HFFc6 (cell line): Measurements from ENCODE around the gene ITSN1. TPM values are rescaled to one million over a fixed set of nuclear protein-coding genes. Genes with fewer than 3 reads are reported as not detected.

Experiments used
- DNase-seq: peaks from one replicate; pipeline ENCODE4 v3.0.0-alpha.2; 2018
- H3K27ac Mint-ChIP-seq: 2 replicates; pipeline ENCODE4 v1.8.0; 2020; ENCODE audit warnings: mild to moderate bottlenecking, mixed read lengths
- H3K27me3 Mint-ChIP-seq: 2 replicates; pipeline ENCODE4 v1.8.0; 2021; ENCODE audit warnings: mild to moderate bottlenecking, moderate library complexity, mixed read lengths; ENCODE audit not compliant: insufficient read depth
- H3K36me3 Mint-ChIP-seq: 2 replicates; pipeline ENCODE4 v1.8.0; 2021; ENCODE audit warnings: low read depth, mixed read lengths
- H3K4me1 Mint-ChIP-seq: 2 replicates; pipeline ENCODE4 v1.8.0; 2020; ENCODE audit warnings: low read depth, mixed read lengths
- H3K4me3 Mint-ChIP-seq: 2 replicates; pipeline ENCODE4 v1.8.0; 2020; ENCODE audit warnings: mild to moderate bottlenecking, moderate library complexity, mixed read lengths
- H3K9me3 Mint-ChIP-seq: 2 replicates; pipeline ENCODE4 v1.8.0; 2020; ENCODE audit warnings: mild to moderate bottlenecking, mixed read lengths
- total RNA-seq, 6 experiments: library from RNA; stranded (reverse); fragmentation: NEBNext Ultra II Directional; extraction: Animal tissue kit (Norgen Biotek cat#: 25700); gene quantifications; 2 replicates in 1 of 6; 3 replicates in 5 of 6; pipeline ENCODE4 v1.2.3, GENCODE V29; 2021
- TF ChIP-seq, protein P1 (sequence below): fragments of 200-600 bp; sonication (generic); IDR thresholded peaks from 2 replicates; pipeline ENCODE4 v1.5.0; 2021; ENCODE audit warnings: antibody characterized with exemption, mild to moderate bottlenecking

ITSN1 gene
- total RNA-seq, 6 experiments from 2014 or later = 47.7 to 54.8 (median 54.0) TPM

DNA sequence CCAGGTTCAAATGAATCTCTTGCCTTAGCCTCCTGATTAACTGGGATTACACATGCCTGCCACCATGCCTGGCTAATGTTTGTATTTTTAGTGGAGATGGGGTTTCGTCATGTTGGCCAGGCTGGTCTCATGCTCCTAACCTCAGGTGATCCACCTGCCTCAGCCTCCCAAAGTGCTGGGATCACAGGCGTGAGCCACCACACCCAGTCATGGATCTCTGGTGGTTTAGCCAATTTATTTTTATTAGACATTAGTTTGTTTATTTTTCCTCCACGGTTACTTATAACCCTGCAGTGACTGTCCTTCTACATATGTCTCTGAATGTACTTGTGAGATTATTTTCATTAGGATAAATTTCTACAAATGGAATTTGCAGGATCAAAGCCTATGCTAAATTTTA, 5.3 kb downstream of the ITSN1 start:
- H3K9me3 Mint-ChIP-seq = no peaks in the 10 kb centered on the region
- H3K4me3 Mint-ChIP-seq = no peak overlapping the region
- no peaks in the 10 kb centered on the region; the same call in 1 of the 2 replicates for H3K27me3 Mint-ChIP-seq
- TF ChIP-seq, protein P1, sequence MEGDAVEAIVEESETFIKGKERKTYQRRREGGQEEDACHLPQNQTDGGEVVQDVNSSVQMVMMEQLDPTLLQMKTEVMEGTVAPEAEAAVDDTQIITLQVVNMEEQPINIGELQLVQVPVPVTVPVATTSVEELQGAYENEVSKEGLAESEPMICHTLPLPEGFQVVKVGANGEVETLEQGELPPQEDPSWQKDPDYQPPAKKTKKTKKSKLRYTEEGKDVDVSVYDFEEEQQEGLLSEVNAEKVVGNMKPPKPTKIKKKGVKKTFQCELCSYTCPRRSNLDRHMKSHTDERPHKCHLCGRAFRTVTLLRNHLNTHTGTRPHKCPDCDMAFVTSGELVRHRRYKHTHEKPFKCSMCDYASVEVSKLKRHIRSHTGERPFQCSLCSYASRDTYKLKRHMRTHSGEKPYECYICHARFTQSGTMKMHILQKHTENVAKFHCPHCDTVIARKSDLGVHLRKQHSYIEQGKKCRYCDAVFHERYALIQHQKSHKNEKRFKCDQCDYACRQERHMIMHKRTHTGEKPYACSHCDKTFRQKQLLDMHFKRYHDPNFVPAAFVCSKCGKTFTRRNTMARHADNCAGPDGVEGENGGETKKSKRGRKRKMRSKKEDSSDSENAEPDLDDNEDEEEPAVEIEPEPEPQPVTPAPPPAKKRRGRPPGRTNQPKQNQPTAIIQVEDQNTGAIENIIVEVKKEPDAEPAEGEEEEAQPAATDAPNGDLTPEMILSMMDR = no peak
- no peak for DNase-seq
- H3K4me1 Mint-ChIP-seq = peaks cover 66% of the 10 kb centered on the region
- no peak overlapping the region for H3K27ac Mint-ChIP-seq
- H3K36me3 Mint-ChIP-seq = no peaks in the 10 kb centered on the region; the same call in 1 of the 2 replicates

DNA sequence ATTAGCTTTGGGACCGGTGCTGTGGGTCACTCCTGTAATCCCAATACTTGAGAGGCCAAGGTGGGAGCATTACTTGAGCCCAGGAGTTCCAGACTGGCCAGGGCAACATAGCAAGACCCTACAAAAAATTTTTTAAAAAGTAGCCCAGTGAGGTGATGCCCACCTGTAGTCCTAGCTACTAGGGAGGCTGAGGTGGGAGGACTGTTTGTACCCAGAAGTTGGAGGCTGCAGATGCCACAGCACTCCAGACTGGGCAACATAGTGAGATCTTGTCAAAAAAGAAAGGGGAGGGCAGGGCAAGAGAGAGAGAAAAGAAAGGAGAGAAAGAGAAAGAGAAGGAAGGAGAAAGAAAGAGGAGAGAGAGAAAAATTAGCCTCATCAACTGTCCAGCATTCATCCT, 6.3 kb downstream of the ITSN1 start:
- Mint-ChIP-seq H3K9me3 (no peaks in the 10 kb centered on the region), H3K4me1 (peaks cover 66% of the 10 kb centered on the region), H3K27me3 (no peaks in the 10 kb centered on the region; the same call in 1 of the 2 replicates), H3K27ac (peak overlapping the region; percentile 47; the same call in 1 of the 2 replicates), H3K36me3 (peaks cover under 1% of the 10 kb centered on the region), H3K4me3 (no peak overlapping the region)
- TF ChIP-seq, protein P1 = no peak
- no peak for DNase-seq

DNA sequence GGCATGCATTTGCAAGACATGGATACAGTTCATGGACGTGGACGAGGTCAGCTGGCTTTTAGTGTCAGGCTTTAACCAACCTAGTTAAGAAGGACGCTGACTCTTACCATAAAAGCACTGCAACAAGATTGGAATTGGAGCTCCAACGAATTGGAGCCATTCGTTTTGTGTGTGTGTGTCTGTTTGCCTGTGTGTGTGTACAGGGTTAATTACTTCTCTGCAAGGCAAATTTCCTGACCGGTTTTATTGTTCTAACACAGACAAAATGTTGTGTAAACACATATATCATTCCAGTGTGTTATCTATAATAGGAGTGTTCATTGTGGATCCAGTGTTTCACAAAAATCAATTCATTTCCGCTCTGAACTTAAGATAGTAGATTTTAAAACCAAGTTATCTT, 7.9 kb downstream of the ITSN1 start:
- TF ChIP-seq, protein P1 = no peak
- no peak for DNase-seq
- Mint-ChIP-seq H3K27me3 (peaks cover 1% of the 10 kb centered on the region; the same call in 1 of the 2 replicates), H3K4me1 (peaks cover 65% of the 10 kb centered on the region), H3K36me3 (peaks cover 17% of the 10 kb centered on the region), H3K9me3 (no peaks in the 10 kb centered on the region), H3K27ac (no peak overlapping the region), H3K4me3 (no peak overlapping the region)

DNA sequence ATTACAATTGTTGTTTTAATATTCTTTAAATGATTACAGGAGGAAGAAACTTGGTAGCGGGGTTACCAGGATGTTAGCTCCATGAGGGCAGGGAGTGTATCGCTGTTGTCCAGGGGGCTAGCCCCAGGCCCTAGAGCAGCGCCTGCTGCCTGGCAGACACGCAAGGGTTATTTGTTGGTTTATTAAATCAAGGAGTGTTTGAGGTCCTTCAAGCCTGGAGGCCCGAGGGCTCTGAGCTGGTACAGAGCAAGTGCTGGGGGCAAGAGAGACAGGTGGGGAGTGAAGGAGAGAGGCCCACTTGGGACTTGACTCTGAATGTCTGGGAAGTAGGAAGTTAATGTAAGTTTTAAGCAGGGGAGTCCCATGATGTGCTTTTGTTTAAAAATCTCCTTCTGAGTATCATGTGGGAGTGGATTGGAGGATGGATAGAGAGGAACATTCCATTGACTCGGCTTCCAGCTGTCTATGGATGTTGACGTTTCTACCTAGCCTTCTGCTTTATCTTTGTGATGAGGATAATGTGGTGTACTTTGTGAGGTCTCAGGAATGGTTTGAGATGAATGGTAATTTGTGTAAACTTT, 8.7 kb downstream of the ITSN1 start:
- peak overlapping the region; percentile 11 for H3K27ac Mint-ChIP-seq

DNA sequence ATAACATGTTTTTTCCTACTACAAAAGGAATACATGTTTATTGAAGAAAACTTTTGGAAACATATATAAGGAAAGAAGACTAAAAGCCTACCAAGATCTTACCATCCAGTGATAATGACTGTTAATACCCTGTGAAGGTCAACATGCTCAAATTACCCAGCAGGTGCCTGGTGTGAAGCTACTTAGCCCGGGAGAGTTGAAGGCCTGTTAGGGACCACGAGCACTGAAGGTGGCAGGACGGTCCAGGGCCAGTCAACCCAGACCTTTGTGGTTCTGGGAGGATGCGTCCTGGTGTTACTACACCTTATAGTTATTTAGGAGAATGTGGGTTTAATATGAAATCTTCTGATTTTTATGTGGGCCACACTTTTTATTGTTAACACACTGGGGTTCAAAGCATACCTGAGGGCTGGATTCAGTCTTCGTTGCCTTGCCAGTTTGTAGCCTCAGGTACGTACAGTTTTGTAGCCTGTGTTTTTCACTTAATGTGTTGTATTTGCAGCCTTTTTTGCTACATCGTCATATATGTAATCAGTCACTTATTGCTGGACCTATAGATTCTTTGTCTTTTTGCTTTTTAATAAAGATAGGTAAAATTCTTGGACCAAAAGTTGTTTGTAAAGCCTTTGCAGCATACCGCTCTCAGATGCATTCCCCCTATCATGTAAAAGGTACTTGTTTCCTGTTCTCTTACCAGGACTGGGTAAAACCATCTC, 9.8 kb downstream of the ITSN1 start:
- no peak overlapping the region for H3K4me3 Mint-ChIP-seq
- H3K36me3 Mint-ChIP-seq = peaks cover 27% of the 10 kb centered on the region
- H3K27me3 Mint-ChIP-seq = peaks cover 1% of the 10 kb centered on the region
- H3K4me1 Mint-ChIP-seq = peaks cover 76% of the 10 kb centered on the region
- TF ChIP-seq, protein P1 = no peak
- no peak overlapping the region for H3K27ac Mint-ChIP-seq
- no peak for DNase-seq
- H3K9me3 Mint-ChIP-seq = no peaks in the 10 kb centered on the region

More for the DNA sequence above, 8.7 kb downstream of the ITSN1 start:
- Mint-ChIP-seq H3K4me1 (peaks cover 67% of the 10 kb centered on the region), H3K27me3 (peaks cover 1% of the 10 kb centered on the region), H3K4me3 (no peak overlapping the region), H3K36me3 (peaks cover 20% of the 10 kb centered on the region), H3K9me3 (no peaks in the 10 kb centered on the region)
- DNase-seq = no peak
- TF ChIP-seq, protein P1 = no peak
